ENCODE data around the gene TSHR.
"Not testable (repeated sequence)": the region's sequence is repeated elsewhere in the genome, so short reads cannot be mapped to it uniquely, and the experiment has no call there.

The TSHR gene

GRCh38 chr14:81113945-81114820 is 158.8 kb downstream of the TSHR start:
- H3K27ac ChIP-seq (ENCODE audit: low read depth, low read length); H3K9ac ChIP-seq (ENCODE audit: low read length in 5 of 5); H3K4me1 ChIP-seq (ENCODE audit: control insufficient read depth in 5 of 5, insufficient read depth in 5 of 5, low read length in 5 of 5); H3K4me3 ChIP-seq (ENCODE audit: low read depth in 1 of 5, low read length in 5 of 5); H3K27me3 ChIP-seq (ENCODE audit: control insufficient read depth in 5 of 5, insufficient read depth in 4 of 5, low read length in 5 of 5); H3K36me3 ChIP-seq (ENCODE audit: control insufficient read depth in 5 of 5, insufficient read depth in 5 of 5, low read length in 5 of 5); H3K9me3 ChIP-seq (ENCODE audit: control insufficient read depth in 5 of 5, low read length in 5 of 5): not testable (repeated sequence)

DNA sequence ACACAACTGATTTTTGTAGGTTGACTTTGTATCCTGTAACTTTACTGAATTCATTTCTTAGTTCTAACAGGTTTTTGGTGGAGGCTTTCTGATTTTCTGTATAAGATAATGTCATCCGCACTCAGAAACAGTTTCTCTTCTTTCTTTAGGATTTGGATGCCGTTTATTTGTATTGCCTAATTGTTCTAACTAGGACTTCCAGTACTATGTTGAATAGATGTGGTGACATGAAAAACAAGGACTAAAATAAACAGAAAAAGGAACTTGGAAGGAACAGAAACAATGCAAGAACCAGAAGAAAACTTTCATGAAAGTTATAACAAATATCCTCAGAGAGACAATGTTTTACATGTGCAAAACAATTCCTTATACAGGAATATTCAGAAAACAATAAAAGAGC is 165.1 kb downstream of the TSHR start:
- Histone ChIP-seq H3K27me3 (ENCODE audit: control insufficient read depth in 5 of 5, insufficient read depth in 4 of 5, low read length in 5 of 5) (no peaks in the 10 kb centered on the region), H3K4me3 (ENCODE audit: low read depth in 1 of 5, low read length in 5 of 5) (no peak overlapping the region), H3K4me1 (ENCODE audit: control insufficient read depth in 5 of 5, insufficient read depth in 5 of 5, low read length in 5 of 5) (peaks cover 0 to 2% (median 0%) of the 10 kb centered on the region in 5 donors), H3K9ac (ENCODE audit: low read length in 5 of 5) (no peak overlapping the region), H3K9me3 (ENCODE audit: control insufficient read depth in 5 of 5, low read length in 5 of 5) (no peaks in the 10 kb centered on the region), H3K36me3 (ENCODE audit: control insufficient read depth in 5 of 5, insufficient read depth in 5 of 5, low read length in 5 of 5) (no peaks in the 10 kb centered on the region), H3K27ac (ENCODE audit: low read depth, low read length) (no peak overlapping the region)

- Histone ChIP-seq H3K4me1 (ENCODE audit: control insufficient read depth in 5 of 5, insufficient read depth in 5 of 5, low read length in 5 of 5) (peaks cover 0 to 2% (median 0%) of the 10 kb centered on the region in 5 donors), H3K4me3 (ENCODE audit: low read depth in 1 of 5, low read length in 5 of 5) (no peak overlapping the region), H3K36me3 (ENCODE audit: control insufficient read depth in 5 of 5, insufficient read depth in 5 of 5, low read length in 5 of 5) (no peaks in the 10 kb centered on the region), H3K27ac (ENCODE audit: low read depth, low read length) (no peak overlapping the region), H3K27me3 (ENCODE audit: control insufficient read depth in 5 of 5, insufficient read depth in 4 of 5, low read length in 5 of 5) (no peaks in the 10 kb centered on the region), H3K9me3 (ENCODE audit: control insufficient read depth in 5 of 5, low read length in 5 of 5) (no peaks in the 10 kb centered on the region), H3K9ac (ENCODE audit: low read length in 5 of 5) (no peak overlapping the region)
These were observed 166.9 kb downstream of the TSHR start for GRCh38 chr14:81122326-81122725.

DNA sequence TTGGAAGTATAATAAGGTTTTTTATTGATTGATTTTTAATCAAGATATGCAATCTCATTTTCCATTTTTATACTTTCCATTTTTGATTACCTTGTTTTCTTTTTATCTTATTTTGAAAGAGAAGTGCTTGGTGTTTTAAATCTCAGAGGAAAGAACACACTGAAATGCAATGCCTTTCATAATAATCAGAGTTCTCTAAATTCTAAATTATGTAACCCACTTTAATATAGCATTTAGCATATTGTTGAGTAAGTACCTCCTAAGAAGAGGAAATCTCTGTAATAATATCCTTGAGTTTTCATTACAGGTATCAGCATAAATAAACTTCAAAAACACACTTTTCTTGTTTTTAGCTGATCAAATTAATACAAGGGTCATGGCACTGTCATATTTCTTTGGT is 168.4 kb downstream of the TSHR start:
- no peaks in the 10 kb centered on the region for H3K27me3 ChIP-seq (ENCODE audit: control insufficient read depth in 5 of 5, insufficient read depth in 4 of 5, low read length in 5 of 5)
- no peak overlapping the region for H3K4me3 ChIP-seq (ENCODE audit: low read depth in 1 of 5, low read length in 5 of 5)
- no peak overlapping the region for H3K9ac ChIP-seq (ENCODE audit: low read length in 5 of 5)
- H3K4me1 ChIP-seq (ENCODE audit: control insufficient read depth in 5 of 5, insufficient read depth in 5 of 5, low read length in 5 of 5): peaks cover 0 to 6% (median 0%) of the 10 kb centered on the region in 5 donors
- no peak overlapping the region for H3K27ac ChIP-seq (ENCODE audit: low read depth, low read length)
- no peaks in the 10 kb centered on the region for H3K36me3 ChIP-seq (ENCODE audit: control insufficient read depth in 5 of 5, insufficient read depth in 5 of 5, low read length in 5 of 5)
- no peaks in the 10 kb centered on the region for H3K9me3 ChIP-seq (ENCODE audit: control insufficient read depth in 5 of 5, low read length in 5 of 5)

- no peaks in the 10 kb centered on the region for H3K27me3 ChIP-seq (ENCODE audit: control insufficient read depth in 5 of 5, insufficient read depth in 4 of 5, low read length in 5 of 5)
- H3K9ac ChIP-seq (ENCODE audit: low read length in 5 of 5): no peak overlapping the region
- no peaks in the 10 kb centered on the region for H3K36me3 ChIP-seq (ENCODE audit: control insufficient read depth in 5 of 5, insufficient read depth in 5 of 5, low read length in 5 of 5)
- peaks cover 0 to 6% (median 0%) of the 10 kb centered on the region in 5 donors for H3K4me1 ChIP-seq (ENCODE audit: control insufficient read depth in 5 of 5, insufficient read depth in 5 of 5, low read length in 5 of 5)
- H3K4me3 ChIP-seq (ENCODE audit: low read depth in 1 of 5, low read length in 5 of 5): no peak overlapping the region
- H3K9me3 ChIP-seq (ENCODE audit: control insufficient read depth in 5 of 5, low read length in 5 of 5): no peaks in the 10 kb centered on the region
- H3K27ac ChIP-seq (ENCODE audit: low read depth, low read length): no peak overlapping the region
These were observed 170.1 kb downstream of the TSHR start for GRCh38 chr14:81125536-81125935.

DNA sequence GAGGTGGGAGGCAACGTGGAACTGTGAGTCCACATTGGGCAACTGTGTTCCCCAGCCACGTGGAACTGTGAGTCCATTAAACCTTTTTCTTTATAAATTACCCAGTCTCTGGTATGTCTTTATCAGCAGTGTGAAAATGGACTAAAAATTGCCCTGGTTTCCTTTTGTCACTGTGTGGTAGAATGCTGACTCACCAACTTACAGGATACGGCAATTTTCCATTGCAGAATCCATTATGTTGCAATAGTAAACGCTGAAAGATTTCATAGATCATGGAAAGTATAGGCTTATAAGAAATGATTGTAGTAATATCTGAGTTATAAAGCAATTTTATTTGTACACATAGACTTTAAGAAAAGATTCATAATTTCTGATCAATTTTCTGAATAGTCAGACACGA is 172.4 kb downstream of the TSHR start:
- Histone ChIP-seq H3K9ac (ENCODE audit: low read length in 5 of 5) (no peak overlapping the region), H3K9me3 (ENCODE audit: control insufficient read depth in 5 of 5, low read length in 5 of 5) (no peaks in the 10 kb centered on the region), H3K36me3 (ENCODE audit: control insufficient read depth in 5 of 5, insufficient read depth in 5 of 5, low read length in 5 of 5) (no peaks in the 10 kb centered on the region), H3K27ac (ENCODE audit: low read depth, low read length) (no peak overlapping the region), H3K27me3 (ENCODE audit: control insufficient read depth in 5 of 5, insufficient read depth in 4 of 5, low read length in 5 of 5) (no peaks in the 10 kb centered on the region), H3K4me1 (ENCODE audit: control insufficient read depth in 5 of 5, insufficient read depth in 5 of 5, low read length in 5 of 5) (peaks cover 0 to 4% (median 0%) of the 10 kb centered on the region in 5 donors), H3K4me3 (ENCODE audit: low read depth in 1 of 5, low read length in 5 of 5) (no peak overlapping the region)

DNA sequence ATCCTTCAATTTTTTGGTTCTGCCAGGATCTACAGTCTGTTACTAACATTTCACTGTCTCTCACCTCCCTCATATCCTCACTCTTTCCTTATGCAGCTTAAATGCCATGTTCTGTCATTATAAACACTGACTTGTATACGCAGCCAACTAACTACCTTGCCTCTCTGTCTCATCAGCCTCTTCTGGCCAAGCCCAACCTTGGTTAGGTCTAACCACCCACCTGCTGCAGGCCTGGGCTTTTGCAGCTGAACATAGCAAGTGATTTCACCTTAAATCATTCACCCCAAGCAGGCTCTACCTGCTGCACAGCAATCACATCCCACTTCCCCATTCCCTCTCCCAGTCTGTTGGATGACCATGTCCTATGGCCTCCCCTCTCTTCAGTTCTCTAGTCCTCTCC is 173.8 kb downstream of the TSHR start:
- Histone ChIP-seq H3K9ac (ENCODE audit: low read length in 5 of 5) (no peak overlapping the region), H3K4me3 (ENCODE audit: low read depth in 1 of 5, low read length in 5 of 5) (no peak overlapping the region), H3K27me3 (ENCODE audit: control insufficient read depth in 5 of 5, insufficient read depth in 4 of 5, low read length in 5 of 5) (no peaks in the 10 kb centered on the region), H3K4me1 (ENCODE audit: control insufficient read depth in 5 of 5, insufficient read depth in 5 of 5, low read length in 5 of 5) (peaks cover 0 to 4% (median 0%) of the 10 kb centered on the region in 5 donors), H3K27ac (ENCODE audit: low read depth, low read length) (no peak overlapping the region), H3K36me3 (ENCODE audit: control insufficient read depth in 5 of 5, insufficient read depth in 5 of 5, low read length in 5 of 5) (no peaks in the 10 kb centered on the region), H3K9me3 (ENCODE audit: control insufficient read depth in 5 of 5, low read length in 5 of 5) (no peaks in the 10 kb centered on the region)

- no peaks in the 10 kb centered on the region for H3K27me3 ChIP-seq (ENCODE audit: control insufficient read depth in 5 of 5, insufficient read depth in 4 of 5, low read length in 5 of 5)
- no peak overlapping the region for H3K27ac ChIP-seq (ENCODE audit: low read depth, low read length)
- no peak overlapping the region for H3K9ac ChIP-seq (ENCODE audit: low read length in 5 of 5)
These were observed 177.0 kb downstream of the TSHR start for GRCh38 chr14:81132468-81132867.

GRCh38 chr14:81133400-81133799 is 178.0 kb downstream of the TSHR start:
- Histone ChIP-seq H3K4me1 (ENCODE audit: control insufficient read depth in 5 of 5, insufficient read depth in 5 of 5, low read length in 5 of 5) (no peaks in the 10 kb centered on the region), H3K4me3 (ENCODE audit: low read depth in 1 of 5, low read length in 5 of 5) (no peak overlapping the region), H3K27ac (ENCODE audit: low read depth, low read length) (no peak overlapping the region), H3K36me3 (ENCODE audit: control insufficient read depth in 5 of 5, insufficient read depth in 5 of 5, low read length in 5 of 5) (no peaks in the 10 kb centered on the region), H3K27me3 (ENCODE audit: control insufficient read depth in 5 of 5, insufficient read depth in 4 of 5, low read length in 5 of 5) (no peaks in the 10 kb centered on the region), H3K9ac (ENCODE audit: low read length in 5 of 5) (no peak overlapping the region), H3K9me3 (ENCODE audit: control insufficient read depth in 5 of 5, low read length in 5 of 5) (no peaks in the 10 kb centered on the region)

More at GRCh38 chr14:81132468-81132867, 177.0 kb downstream of the TSHR start:
- Histone ChIP-seq H3K9me3 (ENCODE audit: control insufficient read depth in 5 of 5, low read length in 5 of 5) (no peaks in the 10 kb centered on the region), H3K36me3 (ENCODE audit: control insufficient read depth in 5 of 5, insufficient read depth in 5 of 5, low read length in 5 of 5) (no peaks in the 10 kb centered on the region), H3K4me1 (ENCODE audit: control insufficient read depth in 5 of 5, insufficient read depth in 5 of 5, low read length in 5 of 5) (peaks cover 0 to 4% (median 0%) of the 10 kb centered on the region in 5 donors), H3K4me3 (ENCODE audit: low read depth in 1 of 5, low read length in 5 of 5) (no peak overlapping the region)

GRCh38 chr14:81137316-81137715 is 181.9 kb downstream of the TSHR start:
- no peaks in the 10 kb centered on the region for H3K4me1 ChIP-seq (ENCODE audit: control insufficient read depth in 5 of 5, insufficient read depth in 5 of 5, low read length in 5 of 5)
- H3K4me3 ChIP-seq (ENCODE audit: low read depth in 1 of 5, low read length in 5 of 5): no peak overlapping the region
- H3K9ac ChIP-seq (ENCODE audit: low read length in 5 of 5): no peak overlapping the region
- H3K27me3 ChIP-seq (ENCODE audit: control insufficient read depth in 5 of 5, insufficient read depth in 4 of 5, low read length in 5 of 5): no peaks in the 10 kb centered on the region
- no peak overlapping the region for H3K27ac ChIP-seq (ENCODE audit: low read depth, low read length)
- no peaks in the 10 kb centered on the region for H3K9me3 ChIP-seq (ENCODE audit: control insufficient read depth in 5 of 5, low read length in 5 of 5)
- H3K36me3 ChIP-seq (ENCODE audit: control insufficient read depth in 5 of 5, insufficient read depth in 5 of 5, low read length in 5 of 5): no peaks in the 10 kb centered on the region

Data from subcutaneous abdominal adipose tissue (tissue), 5 donors.